Brain pericyte (primary cell): ENCODE results near the gene ITIH3.

ENCODE experiments used
- DNase-seq: peaks from one replicate; pipeline ENCODE4 v3.0.0-alpha.2; 2012; ENCODE audit warnings: low read depth, low spot score

Gene ITIH3

DNA sequence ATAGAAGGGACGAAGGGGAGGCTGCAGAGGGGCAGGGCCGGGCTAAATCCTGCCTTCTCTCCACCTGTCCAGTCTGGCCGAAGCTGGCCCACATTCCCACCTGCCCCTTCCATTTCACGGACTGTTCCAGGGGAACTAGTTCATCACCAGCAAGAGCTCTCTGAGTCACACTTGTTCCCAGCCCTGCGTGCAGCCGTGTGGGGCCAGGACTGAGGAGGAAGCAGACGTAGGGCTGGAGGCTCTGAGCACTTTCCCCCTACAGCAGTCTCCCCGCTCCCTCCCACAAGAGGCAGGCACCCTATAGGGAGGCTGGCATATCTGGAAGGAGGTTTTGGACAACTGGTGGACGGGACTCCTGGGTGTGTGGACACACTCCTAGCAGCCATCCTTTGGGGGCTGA is 32.8 kb downstream of the ITIH3 start:
- no peak for DNase-seq

DNA sequence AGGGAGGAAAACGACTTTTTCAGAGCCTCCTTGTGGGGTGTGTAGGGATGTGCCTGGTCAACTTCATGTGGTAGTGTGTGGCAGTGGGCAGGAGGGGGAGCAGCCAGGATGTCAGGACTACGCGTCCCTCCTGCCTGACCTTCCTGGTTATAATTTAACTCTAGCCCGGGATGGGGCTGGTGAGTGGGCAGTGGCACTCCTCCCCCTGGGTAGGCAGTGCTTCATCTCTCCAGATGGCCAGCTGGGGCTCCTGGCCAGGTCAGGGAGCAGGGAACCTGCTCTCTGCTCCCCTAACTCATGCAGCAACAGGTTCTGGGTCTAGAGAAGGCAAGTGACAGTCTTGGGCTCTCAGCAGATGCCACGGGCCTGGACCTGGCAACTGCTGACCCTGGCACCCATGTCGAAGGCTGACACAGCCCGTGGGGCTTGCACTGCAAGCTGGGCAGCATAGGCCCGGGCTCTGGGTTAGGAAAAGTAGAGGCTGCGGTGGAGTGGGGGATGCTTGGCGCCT is 33.3 kb downstream of the ITIH3 start:
- DNase-seq: no peak

DNA sequence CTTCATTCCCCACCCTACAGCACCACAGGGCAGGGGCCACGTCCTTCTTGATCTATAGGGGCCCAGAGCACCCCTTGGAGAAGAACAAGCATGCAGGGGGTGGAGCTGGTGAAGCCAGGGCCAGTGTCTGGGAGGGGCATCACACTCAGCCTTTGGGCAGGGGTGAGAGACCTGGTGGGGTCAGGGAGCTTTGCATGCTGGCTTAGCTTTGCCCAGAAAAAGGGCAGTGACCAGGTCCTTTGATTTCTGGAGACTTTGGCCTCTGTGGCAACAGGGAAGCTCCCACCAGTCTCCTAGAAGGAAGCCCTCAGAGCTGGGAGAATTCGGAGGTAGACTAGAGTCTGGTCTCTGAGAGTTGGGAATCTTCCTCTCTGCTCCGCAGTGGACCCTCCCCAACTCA is 34.9 kb downstream of the ITIH3 start:
- no peak for DNase-seq

DNA sequence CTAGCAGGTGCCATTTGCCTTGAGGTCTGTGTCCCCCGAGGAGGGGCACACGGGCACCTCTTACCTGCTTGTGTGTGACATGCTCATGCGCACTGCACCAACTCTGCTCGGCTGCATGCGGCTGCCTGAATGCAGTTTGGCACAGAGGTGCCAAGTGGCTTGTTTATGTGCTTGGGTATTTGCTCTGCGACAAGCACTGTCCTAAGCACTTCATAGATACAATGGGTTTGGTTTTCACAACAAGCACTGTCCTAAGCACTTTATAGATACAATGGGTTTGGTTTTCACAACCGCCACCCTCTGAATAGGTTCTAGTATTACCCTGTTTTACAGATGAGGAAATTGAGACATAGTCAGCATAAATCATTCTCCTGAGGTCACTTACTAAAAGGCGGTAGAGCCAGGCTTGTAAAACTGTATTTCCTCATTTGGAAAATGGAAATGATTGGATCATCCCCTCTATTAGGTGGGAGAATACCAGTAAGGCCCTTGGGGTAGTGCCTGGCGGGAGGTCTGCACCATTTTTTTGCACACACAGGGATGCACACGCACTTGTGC is 35.4 kb downstream of the ITIH3 start:
- no peak for DNase-seq

DNA sequence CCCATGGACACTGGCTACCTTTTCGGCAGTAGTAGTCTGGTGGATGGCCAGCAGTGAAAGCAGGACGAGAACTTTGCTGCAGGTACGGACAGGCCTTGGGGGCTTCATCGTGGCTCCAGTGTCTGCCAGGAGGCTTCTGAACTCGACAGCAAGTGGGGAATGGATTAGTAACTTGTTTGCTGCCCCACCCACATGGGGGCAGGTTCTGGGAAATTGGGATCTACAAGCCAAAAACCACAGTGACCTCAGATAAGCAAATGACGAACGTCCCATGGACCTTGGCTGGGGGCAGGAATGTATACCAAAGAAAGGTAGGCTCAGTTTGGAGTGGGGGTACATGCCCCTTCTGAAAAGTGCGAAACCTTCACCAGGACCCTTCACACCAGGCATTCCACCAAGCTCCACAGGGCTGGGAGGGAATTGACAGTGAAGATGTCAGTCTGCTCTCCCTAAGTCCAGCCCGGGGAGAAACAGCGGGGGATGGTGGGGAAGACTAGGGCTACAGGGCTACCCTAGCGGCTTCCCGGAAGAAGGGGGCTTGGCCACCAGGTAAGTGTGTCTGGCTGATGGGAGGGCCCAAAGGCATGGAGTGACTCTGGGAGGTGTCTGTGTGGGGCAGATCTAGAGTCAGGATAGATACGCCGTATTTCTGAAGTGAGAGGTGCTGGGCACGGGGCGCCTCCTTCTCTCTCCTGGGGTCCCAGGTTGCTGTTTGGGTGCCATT is 36.1 kb downstream of the ITIH3 start, which contains the start of gene ITIH4:
TSS of gene ITIH4 (minus strand) at position 138 of the 724 bp plus-strand sequence. CDS start at position 108, 30 bp downstream.
- no peak for DNase-seq

DNA sequence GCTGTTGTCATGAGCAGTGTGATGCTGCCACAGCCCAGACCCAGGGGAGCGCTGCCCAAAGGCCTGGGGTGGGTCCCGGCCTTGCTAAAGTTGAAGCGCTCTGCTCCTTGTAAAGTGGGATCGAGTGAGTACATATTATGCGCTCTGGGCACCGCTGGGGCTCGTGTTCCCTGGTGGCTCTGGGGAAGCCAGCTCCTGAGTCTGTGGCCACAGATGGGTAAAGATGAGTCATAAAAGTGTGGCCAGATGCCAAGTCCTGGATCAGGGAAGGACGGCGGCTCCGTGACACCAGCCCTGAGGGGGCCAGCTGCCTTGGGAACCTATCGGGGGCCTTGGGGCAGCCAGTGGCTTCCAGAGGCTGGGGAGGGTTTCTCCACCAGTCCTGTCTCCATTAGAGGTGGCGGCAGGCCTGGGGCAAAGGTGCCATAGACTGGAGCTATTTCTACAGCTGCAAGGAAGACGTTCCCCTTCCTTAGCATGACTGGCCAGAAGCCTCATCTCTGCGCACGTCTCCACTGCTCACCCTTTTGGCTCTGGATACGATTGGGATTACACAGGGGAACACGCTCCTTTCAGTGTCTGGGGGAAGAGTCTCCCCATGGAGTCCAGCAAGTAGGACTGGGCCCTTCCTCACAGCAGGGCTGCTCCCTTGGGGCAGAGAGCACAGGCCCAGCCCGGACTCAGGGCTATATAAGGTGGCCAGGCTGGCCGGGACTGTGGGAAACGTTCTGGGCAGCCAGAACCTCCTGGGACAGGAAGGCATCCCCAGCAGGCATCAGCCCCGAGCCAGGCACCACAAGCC is 37.1 kb downstream of the ITIH3 start:
- DNase-seq: peak; percentile 70

DNA sequence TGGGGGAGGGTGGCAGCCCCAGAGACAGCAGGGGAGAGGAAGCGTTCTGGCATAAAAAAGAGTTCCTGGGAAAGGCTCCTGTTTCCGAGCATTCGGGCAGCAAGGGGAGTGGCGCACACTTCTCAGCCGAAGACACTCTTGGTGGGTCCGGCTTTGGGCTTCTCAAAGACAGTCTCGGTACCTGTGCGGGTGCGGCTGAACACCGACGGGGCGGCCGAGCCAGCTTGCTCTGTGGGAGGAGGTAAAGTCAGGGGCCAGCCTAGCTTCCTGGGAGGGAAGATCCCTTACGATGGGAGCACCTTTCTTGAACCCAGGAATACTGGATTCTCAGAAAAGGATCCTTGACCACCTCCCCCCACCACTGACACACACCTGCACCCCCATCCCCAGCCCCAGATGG is 38.6 kb downstream of the ITIH3 start:
- DNase-seq: no peak

DNA sequence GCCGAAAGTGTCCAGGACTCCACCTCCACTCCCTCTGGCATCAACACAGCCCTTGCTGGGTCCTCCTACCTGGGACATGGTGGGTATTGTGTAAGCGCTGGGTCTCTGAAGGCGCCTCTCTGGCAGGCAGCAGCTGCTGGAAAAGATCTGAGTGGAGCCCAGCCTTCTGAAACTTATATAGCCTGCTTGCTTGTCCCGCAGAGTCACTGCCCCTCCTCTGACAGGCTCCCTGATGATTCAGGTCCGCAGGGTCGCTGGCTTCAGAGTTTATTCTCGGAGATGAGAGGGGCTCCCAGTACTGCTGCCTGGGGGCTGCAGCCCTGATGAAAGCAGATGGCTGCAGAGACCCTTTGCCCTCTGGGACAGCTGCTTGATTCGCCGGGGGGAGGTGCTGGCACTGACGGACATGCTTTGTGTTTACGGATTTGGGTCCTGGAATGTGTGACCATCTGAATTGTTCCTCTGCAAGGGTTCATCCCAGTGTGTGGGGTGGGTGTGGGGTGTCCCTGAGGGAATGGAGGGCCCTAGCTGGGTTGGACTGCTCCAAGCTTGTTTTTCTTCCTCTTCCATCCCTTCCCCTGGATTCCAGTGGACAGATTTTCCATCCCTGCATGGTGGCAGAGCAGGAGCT is 40.4 kb downstream of the ITIH3 start, which contains the start of gene MUSTN1:
TSS of gene MUSTN1 (minus strand) at position 149 of the 631 bp plus-strand sequence. CDS start at position 78, 71 bp downstream.
- peak; percentile 65 for DNase-seq

DNA sequence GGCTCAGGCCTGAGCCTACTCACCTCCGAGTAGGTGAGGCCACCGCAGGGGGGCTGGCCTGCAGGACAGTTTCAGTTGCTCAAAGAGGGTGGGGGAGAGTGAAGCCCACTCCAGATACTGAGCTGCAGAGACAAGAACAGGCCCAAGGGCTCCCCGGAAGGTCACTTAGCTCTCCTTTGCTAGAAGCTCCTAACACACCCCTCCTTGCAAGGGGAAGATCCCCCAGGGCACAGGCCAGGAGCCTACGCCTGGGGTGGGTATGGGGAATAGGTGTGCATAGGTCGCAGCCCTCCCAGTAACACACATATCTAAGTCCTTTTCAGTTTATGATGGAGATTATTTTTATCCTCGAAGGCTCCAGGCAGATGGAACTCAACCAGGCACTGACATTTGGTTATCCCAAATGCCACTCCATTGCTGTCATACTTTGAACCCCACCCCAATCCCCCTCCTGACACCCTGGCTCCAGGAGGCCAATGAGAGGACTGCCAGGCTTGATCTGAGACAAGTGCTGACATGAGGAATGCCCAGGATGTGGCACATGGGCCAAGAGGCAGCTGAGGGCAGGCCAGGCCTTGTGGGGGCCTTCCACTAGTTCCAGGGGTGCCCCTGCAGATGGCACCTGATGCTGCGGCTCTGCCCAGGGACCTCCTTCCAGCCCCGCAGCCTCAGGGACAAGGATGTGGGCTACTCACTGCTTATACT is 41.3 kb downstream of the ITIH3 start:
- no peak for DNase-seq

DNA sequence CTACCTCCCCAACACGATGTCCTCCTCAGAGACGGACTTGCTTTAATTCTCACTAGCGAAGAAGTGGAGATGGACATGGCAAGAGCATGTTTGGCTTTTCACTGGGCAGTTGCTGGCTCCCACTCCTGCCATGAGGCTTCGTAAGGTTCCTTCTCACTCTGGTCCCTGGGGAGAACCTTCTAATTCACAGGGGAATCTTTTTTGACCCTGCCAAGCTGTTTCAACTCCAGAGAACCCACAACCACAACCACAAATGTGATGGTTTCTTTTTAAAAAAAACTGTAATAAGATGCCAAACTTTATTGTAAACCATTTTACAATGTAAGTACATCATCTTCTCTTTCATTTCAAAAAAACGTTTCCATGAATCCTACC is 41.9 kb downstream of the ITIH3 start:
- DNase-seq: no peak

DNA sequence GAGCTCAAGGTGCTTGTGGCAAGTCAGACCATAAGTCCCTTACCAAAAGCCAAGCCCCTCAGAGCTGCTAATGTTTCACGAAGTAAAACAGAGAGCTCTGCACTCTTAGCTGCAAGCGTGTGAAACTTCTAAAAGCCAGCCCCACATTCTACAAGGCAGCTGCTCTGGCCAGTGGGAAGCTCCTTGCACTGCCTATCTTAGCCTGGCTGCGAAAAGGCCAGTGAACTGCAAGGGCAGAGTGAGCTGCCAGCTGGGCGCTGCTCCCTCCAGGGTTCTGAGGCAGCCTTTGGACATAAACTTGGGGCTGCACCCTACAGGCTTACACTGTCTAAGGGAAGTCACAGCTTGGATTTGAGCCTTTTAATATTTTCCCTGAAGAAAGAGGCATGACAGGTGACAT is 42.4 kb downstream of the ITIH3 start:
- no peak for DNase-seq

DNA sequence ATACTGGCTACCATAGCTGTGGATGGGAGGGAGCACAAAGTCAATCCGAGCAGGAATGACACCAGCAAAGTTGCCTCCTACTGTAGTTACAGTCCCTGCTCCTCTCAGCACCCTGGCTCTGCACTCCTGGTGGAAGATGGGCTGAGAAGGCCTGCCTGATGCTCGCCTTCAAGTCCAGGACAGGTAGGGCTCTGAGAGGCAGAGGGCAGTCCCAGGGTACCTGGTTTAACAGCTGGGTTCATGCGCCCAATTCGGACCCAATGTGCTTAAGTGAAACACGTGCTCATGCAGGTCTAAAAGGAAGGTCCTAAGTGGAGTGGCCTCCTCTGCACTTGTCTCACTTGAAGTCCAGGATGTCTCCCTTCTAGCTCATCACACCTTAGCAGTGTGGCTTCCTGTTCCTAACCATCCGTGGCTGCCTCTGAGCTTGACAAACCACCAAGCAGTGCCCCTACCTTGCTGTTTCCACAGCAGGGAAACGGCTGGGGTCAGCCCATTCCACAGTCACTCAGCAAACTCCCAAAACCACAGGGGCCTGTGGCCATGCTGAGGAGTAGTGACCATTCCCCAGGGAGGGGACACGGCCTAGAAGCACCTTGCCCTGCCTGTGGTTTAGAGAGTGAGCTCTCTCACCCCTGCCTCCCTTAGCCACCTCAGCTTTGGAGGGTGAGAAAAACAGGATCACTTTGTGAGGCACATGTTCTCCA is 44.1 kb downstream of the ITIH3 start:
- DNase-seq: no peak

DNA sequence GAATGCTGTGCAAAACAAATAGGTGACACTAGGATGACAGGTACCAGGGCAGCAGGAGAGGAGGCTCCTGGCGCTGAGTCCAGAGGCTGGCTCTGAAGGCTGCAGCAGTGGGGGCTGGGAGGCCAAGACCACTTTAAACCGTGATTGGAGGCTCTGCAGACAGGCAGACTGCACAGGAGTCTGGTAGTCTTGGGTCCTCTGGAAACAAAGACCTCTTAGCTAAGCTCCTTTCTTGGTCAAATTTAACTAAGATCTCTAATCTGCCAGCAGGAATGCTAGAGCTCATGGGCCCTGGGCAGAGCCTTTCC is 44.6 kb downstream of the ITIH3 start:
- no peak for DNase-seq

DNA sequence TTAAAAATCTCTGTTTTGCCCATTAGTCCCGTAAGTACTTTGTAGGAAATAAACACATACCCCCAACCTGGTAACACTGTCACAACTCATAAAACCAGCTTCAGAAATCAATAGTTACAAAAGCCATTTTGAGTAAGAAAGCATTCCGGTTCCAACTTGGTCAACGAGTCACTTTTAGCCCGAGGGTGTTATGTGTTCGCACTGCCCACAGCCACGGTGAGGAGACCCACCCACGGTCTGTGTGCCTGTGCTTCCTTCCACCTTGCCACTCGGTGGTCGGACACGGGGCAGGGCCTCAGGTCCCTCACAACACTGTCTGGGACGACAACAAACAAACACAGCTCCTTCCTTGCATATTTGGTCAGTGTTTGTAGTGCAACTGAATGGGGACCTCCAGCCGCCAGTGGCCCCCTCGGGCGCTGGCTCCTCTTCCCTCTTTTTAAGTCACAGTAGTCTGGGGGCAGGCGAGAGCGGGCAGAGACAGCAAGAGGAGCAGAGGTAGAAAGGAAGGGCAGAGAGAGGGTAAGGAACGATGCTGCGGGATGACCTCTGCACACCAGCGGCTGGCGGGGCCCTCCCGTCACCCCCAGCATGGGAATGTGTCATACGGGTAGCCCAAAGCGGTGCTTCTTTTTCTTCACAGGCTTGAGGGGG is 45.4 kb downstream of the ITIH3 start:
- no peak for DNase-seq

DNA sequence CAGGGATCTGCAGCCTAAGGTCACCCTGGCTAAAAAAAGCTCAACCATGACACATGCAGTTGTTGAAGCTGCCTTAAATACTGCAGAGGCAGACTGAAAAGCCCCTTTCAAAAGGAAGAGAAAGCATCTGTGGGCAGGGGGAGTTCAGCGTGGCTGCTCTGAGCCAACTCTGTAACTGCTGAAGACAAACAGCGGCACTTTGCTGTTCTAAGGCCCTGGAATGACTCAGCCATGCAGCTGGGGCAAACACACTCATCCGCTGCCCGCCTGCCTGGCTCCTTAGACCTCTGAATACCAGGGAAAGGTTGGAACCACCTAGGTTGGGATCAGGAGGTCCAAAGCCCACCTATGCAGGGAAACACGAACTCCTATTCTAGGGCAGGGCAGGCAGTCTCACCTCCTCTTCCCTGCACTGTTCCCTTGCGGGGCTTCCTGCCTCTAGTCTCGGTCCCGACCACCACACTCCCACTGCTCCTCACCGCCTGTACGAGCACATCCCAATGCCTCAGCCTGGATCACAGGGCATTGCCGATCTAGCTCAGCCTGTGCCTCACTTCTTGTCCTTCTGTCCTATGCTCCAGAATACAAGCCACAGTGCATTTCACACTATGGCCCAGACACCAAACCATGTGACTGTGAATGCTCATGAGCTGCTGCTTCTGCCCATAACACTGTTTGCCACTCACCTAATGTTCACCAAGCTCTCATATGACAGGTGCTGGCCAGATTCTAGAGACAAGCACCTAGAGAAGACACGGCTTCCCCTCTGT is 46.8 kb downstream of the ITIH3 start:
- DNase-seq: no peak

DNA sequence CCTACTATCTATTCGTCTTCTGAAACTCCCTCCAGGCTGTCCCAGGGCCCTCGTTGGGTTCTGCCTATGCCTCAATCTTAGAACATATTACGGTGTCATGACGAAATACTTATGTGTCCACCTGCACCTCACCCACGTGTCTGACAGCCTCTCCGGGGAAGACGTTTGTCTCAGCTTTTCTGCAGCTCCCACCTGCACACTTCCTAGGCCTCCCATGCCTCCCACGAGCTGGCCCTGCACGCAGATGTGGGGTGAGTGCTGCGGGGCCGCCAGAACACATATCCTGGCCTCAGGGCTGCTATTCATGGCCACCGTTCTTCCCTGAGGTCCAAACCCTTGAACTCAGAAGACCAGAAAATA is 47.4 kb downstream of the ITIH3 start:
- DNase-seq: no peak

DNA sequence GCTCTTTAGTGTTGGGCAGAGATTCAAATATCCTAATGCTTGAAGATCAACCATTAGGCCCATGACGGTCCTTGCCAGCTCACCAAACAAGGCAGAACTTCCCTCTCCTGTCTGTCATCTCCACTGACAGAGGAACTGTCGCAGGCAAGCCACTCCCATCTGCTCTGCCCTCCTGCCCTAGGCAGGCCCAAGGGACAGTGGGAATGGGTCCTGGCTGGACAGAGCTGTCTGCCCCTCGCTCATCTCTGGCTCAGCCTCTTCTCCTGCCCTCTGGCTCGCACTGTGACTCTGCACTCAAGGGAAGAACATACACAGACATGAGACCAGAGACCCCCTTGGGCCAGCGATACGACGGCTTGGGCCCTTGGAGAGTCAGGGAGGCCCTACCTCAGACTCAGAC is 47.8 kb downstream of the ITIH3 start:
- DNase-seq: no peak

DNA sequence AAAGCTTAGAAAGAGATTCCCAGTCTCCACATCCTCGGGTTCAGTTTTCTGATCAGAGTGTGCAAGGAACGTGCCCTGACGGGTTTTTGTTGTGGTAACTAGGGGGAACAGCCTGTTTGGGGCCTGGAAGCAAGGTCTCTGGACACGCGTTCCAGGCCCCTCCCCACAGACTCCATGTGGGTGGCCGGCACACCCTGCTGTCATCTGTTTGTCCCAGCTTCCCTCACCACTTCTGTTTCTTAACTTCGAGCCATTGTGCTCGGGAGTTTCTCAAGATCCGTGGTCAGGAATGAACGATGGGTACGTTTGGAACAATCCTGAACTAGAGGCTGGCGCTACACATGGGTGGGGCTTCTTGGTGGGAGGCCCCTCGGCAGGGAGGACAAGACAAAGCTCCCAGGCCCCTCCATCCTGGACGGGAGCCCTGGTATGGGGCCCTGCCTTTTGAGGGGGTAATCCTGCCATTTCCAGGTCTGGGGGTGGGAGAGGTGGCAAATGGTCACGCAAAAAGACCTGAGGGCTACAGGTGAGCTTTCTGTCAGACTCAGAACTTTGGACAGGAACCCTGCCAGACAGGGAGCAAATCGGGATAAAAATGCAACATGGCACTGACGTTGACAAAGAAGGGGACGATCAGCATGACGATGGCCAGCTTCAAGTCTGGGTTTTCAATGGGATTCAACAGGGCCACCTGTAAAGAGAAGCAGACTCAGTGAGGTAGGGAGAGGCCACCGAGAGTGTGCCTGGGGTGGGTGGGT is 48.7 kb downstream of the ITIH3 start:
- no peak for DNase-seq

DNA sequence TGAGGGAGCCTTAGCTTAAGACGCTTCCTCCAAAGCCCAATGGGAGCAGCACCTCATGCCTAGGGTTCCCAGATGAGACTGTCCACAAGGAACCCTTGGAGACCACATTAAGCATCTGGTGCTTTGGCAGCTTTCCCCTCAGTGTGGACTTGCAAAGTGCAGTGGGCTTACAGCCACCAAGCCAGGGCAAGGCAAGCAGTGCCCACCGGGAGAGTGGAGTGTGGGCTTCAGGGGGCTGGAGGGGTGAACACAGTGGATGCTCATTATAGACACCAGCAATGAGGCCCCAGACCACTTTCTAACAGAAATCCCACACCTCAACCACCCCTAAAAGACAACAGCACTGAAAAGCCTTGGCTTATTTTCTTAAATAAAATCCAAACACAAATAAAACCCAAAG is 49.3 kb downstream of the ITIH3 start:
- no peak for DNase-seq
